LHCN-M2 (cell line): Measurements from ENCODE around the gene PHF12. TPM values are rescaled to one million over a fixed set of nuclear protein-coding genes. Genes with fewer than 3 reads are reported as not detected.

Source experiments
- DNase-seq: peaks from one replicate; pipeline ENCODE4 v3.0.0-alpha.2; 2012; ENCODE audit warnings: low read depth
- total RNA-seq: library from RNA; depleted of rRNA; stranded (reverse); fragments of >200 nt; gene quantifications from 2 replicates; pipeline ENCODE4 v1.2.3, GENCODE V29; 2014

Gene PHF12
- total RNA-seq, 1 experiment from 2014 or later = 28.2 TPM

GRCh38 chr17:28955408-28955807 is 4.1 kb upstream of the PHF12 start:
- no peak for DNase-seq

- DNase-seq = no peak
Observed at GRCh38 chr17:28954886-28955285, 3.6 kb upstream of the PHF12 start.

DNA sequence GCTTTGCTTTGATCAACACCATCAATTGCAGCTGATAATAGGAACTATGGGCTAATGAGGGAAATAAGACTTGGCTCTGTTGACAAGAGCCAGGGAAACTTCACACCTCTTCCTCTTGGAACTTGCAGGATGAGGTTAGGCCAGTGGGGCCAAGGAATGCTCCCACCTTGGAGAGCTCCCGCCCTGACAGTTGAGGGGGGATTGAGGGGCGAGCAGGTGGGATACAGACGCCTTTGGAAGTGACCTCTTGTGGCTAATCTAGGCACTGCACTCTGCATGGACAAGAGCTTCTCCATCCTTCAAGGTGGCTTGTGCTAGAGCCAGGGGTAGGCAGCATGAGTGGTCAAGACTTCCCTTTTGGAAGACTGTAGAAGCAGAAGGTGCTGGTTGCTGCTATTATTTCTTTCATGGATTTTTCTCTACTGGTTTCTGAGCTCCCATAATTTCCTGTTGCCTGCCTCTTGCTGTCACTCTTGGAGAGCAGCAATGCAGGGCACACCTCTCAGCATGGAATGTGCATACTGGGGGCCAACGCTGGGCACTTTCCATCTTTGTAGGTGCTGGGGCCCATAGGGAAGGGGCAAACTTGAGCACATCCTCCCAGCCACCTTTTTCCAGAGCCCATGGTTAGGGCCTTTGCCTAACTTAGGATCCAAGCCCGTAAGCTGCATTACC is 2.3 kb upstream of the PHF12 start:
- DNase-seq = peak; percentile 38

DNA sequence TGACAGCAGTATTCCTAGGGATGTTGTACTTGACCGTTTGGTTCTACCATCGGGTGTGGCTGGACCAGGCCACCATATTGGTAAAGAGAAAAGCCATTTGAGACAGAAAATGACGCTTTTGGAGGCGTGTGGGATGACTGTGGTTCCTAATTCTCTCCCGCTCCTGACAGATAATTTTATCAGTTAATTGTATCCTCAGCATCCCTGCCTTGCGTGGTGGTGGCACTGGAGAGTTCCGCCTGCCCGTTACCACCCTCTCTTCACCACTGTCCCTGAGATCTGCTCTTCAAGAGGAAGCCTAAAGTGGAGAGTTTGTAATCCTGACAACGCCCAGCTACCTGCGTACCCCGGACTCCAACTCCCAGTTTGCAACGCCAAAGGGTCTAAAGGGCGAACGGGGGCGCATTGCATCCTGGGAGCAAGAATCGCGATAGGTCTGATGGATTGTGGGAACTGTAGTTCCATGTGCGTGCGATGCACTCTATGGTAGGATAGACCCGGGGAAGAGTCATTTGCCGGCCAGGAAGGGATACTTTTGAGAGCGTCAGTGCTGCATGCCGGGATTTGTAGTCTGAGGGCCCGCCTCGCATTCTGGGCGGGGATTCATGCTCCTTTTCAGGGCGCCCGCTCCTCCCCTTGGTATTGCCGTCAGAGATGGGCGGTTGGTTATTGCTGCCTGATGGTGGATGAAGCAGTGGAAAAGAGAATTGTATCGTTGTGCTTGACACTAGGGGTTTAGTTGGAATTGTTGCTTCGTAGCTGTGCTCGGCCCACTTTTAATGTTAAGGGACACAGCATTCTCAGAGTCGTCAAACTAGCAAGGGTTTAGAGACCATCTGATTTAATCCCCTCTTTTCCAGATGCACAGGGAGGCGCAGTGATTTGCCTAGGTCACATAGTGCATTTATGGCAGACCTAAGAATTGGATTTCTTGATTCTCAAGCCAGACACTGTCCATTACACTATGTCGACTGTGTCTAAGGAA is 965 bp upstream of the PHF12 start:
- DNase-seq = peak; percentile 99

DNA sequence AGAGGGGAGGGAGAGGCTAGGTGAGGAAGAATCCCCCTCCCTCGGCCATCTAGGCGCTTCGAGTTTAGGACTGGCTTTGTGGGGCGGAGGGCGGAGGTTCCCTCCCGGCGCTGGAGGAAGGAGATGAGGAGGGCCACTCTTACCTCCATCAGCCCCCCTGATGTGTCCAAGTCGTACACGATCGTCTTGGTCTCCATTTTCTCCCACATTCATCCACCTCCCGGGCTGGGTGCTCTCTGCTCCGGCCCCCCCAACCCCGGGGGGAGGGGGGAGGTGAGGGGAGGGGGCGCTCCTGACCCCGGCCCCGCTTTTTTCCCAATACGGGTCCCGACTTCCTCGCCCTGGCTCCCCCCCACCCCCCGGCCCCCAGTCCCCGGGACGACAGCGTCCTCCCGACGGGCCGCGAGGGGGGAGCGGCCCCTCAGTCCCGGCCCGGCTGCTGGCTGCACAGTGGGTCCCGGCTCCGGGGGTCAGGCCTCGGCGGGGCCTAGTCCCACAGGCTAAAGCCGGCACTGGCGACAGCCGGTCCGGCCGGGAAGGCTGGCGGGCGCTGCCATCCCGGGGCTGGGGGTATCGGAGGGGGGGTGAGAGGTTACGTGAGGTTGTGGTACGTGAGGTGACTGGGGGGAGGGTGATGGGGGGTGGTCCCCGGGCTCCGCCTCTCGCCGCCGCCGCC is 428 bp downstream of the PHF12 start:
- no peak for DNase-seq

GRCh38 chr17:28950017-28950751 is 1.1 kb downstream of the PHF12 start:
- peak; percentile 55 for DNase-seq

DNA sequence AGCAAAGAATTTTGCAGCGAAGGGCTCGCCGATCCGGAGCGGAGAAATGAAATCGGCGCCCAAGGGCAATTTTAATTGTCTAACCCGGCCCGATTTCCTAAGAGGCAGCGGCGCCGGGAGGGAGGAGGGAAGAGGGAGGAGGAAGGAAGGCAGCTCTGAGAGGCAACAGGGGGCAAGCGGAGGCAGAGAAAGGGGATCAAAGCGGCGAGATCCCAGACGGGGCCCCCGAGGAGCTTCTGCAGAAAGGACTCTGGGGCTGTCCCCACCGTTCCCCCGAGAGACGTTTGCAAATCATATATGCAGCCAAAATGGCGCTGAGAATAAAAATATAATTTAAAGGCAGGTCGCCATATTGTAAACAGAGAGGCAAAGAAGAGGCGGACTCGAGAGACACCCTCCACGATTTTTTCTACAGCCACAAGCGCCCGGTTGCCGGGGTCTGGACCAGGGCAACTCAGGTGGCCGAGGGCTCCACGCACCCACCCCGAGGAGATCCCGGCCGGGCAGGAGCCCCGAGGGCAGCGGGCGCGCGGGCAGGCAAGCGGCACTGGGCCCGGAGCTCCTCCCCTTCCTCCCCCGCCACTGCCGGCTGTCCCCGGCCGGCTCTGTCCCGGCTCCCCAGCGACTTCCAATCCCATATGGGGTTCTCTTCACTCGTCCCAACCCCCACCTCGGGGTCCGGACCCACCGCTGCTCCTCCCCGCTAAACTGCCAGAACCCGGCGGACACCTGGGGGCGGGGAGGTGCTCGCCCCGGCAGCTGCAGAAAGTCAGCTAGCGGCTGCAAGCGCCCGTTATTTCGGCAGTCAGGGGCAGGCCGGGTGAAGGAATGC is 1.9 kb downstream of the PHF12 start:
- DNase-seq = peak; percentile 45

DNA sequence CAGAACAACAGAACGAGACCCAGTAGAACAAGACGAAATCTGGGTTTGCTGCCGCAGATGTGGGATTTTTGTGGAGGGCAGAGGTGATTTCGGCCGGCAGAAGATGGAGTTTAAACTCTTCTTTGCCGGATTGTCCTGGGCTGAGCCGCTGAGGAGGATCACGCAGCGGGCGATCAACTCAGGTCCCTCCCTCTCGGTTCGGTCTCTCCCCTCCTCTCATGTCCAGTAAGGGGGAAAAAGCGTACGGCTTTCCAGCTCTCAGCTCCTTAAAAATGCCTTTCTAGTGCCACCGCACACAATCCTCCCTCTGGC is 2.5 kb downstream of the PHF12 start:
- no peak for DNase-seq

DNA sequence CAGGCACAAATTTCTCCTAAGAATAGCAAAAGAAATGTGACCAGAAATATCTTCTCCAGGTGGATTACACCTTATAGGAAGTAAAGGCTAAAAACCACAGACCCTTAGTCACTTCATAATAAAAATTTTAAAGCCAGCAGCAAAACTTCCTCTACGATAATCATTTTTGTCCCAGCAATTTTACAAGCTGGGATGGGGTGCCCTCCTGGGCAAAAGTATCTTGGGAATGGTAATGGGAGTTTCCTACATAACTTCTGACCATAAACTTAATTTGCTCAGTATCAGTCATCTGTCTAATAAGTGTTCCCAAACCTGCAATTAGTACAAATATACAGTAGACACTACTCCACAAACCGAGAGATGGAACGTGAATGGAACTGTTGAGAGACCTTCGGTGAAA is 3.0 kb downstream of the PHF12 start:
- no peak for DNase-seq

DNA sequence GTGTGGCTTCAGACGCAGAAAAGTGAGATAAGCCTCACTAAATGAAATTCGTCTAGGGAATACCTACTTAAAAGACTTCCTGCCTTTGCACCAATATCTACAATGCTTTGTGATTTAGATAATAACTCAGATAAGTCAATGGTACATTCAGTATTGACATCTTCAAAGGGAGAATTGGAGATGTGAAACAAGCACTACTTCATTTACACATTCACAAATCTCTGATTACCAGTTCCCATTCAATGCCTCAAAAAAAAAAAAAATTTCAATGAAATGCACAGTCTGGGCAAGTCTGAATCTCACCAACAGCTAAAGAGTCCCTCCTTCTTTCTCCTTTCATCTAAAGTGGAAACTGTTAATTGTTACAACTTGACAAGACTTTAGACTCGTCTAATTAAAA is 3.7 kb downstream of the PHF12 start:
- DNase-seq = no peak

DNA sequence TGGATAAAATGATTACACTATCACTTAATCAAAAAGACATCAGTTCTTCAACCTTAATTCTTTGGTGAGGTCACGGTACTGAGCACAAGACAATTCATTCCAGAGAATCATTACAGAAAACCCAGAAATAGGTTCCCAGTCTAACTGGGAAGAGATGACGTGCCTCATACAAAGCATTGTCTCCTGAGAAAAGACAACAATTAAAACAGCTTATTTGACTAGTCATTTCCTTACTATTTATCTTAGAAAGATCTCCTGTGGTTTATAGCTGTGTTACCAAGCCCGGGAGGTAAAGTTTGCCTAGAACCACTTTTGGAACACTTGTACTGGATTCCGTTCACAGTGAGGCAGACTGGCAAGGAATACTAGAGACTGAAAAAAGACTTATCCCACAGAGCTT is 5.1 kb downstream of the PHF12 start:
- peak; percentile 68 for DNase-seq

- no peak for DNase-seq
Observed at GRCh38 chr17:28944862-28945741, 6.2 kb downstream of the PHF12 start.

DNA sequence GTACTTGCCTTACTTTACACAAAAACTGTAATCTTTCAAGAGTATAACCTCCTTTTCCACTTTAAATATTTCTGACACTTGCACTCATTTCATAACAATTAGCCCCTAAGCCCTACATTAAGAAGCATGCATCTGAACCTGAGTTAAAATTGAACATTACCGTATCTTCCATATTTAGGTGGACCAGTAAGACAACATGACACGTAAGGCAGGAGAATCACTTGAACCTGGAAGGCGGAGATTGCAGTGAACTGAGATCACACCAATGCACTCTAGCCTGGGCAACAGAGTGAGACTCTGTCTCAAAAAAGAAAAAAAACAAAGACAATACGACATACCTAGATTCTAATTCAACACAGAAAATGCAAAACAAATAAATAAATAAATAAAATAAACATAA is 7.0 kb downstream of the PHF12 start:
- DNase-seq = no peak

GRCh38 chr17:28942925-28943324 is 8.4 kb downstream of the PHF12 start:
- no peak for DNase-seq

GRCh38 chr17:28941251-28941650 is 10.1 kb downstream of the PHF12 start:
- DNase-seq = no peak

DNA sequence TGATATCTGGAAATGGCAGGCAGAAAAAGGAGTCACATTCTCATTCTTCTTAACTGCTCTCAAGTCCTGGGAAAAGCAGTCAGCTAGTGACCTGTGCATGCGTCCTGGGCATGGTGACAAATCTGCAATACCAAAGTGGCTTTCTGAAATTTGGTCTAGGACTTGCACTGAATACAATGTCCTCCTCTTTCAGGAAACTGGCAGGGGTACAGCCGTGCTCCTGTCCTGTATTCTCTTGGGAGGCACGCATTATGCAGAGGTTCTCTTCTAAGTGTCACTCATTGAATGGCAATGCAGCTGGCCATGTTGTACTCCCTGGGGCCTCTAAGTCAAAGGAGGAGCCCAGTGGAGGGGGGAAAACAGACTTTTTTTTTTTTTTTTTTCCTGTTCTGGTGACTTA is 10.6 kb downstream of the PHF12 start:
- DNase-seq = no peak

DNA sequence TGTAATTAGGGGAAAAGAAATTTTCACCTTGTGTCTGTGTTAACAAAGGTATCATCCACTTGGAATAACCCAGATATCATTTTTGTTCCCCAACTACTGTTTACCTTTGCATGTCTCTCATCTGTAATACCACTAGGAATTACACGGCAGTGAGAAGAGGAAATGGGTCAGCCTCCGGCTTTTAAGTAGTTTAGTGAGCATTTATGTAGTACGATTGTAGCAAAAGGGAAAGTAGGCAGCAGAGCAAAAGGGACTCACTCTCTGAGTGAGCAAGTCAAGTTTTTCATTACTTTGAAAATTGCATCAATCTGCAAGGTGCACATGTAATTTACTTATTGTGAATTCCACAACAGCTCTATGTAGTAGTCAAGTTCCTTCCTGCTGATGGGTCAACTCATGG is 11.2 kb downstream of the PHF12 start:
- DNase-seq = no peak

DNA sequence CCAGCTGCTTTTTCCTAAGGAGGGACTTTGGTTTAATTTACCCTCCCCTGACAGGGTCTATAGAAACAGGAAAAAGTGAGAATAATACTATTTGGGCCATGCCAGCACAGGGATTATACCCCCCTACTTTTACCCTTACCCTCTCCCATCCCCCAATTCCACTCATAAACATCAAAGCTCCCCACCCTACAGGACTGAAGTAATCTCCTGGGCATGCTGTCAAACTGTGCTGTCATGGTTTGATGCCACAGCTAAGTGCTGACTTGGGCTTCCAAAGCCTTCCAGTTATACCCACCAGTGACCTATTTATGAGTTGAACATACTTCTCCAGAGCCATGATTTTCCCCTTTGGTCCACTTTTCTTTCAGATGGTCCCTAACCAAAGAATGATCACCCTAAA is 12.8 kb downstream of the PHF12 start:
- DNase-seq = no peak

DNA sequence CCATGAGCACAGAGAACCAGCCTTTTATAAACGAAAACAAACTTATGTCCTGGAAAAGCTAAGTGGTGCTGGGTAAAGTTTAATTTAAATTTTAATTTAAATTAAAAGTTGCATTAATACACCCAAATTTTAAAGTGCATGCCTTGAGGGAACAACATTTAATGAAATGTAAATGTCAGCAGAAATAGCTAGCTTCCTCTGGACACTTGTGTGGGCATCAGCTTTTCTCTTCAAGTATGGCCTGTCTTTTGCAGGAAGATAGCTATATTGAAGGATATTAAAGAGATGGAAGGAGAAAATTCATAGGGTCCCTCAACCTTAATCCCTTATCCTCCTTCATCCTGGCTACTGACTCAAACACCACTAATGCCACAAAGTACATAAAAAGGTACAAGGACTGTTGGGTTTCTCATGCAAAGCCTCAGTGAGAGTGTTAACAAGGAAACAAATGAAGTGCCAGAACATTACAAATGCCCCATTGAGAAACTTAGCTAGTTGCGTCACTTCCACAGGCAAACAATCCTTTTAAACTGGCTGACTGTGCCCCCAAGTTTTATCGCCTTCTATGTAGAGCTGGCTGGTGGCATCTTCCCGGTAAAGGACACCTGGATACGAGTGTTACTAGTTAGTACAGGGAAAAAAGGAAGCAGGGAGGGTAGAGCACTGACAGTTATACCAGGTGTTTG is 14.1 kb downstream of the PHF12 start:
- peak; percentile 62 for DNase-seq
